ENCODE measurements around the gene GCFC2. TPM values are rescaled to one million over a fixed set of nuclear protein-coding genes. Genes with fewer than 3 reads are reported as not detected.

Gene GCFC2
- 13.8 and 19.0 TPM in 2 replicates for total RNA-seq

GRCh38 chr2:75710577-75711253, at the start of gene GCFC2:
Gene GCFC2 (minus strand): TSS chr2:75710915. CDS start chr2:75710855, 60 bp downstream.
- peak within 1 kb of the TSS; percentile 75 for H3K4me3 ChIP-seq (ENCODE audit: low read depth, low read length)
- TF ChIP-seq CTCF (IDR thresholded peaks at IDR 0.05; ENCODE audit: insufficient read depth, low read depth, low read length), result peak; percentile 19
- peak; percentile 85 for DNase-seq (ENCODE audit: low read depth)

- TF ChIP-seq CTCF (IDR thresholded peaks at IDR 0.05; ENCODE audit: insufficient read depth, low read depth, low read length), result no peak
- H3K4me3 ChIP-seq (ENCODE audit: low read depth, low read length), result no peak overlapping the region
- DNase-seq (ENCODE audit: low read depth), result no peak
These were observed 42.1 kb upstream of the GCFC2 start for GRCh38 chr2:75752828-75753227.

- H3K4me3 ChIP-seq (ENCODE audit: low read depth, low read length), result no peak overlapping the region
- DNase-seq (ENCODE audit: low read depth), result no peak
- no peak for TF ChIP-seq CTCF (IDR thresholded peaks at IDR 0.05; ENCODE audit: insufficient read depth, low read depth, low read length)
These were observed 41.2 kb upstream of the GCFC2 start for GRCh38 chr2:75751824-75752468.

- DNase-seq (ENCODE audit: low read depth), result no peak
- no peak overlapping the region for H3K4me3 ChIP-seq (ENCODE audit: low read depth, low read length)
- TF ChIP-seq CTCF (IDR thresholded peaks at IDR 0.05; ENCODE audit: insufficient read depth, low read depth, low read length), result no peak
These were observed 40.6 kb upstream of the GCFC2 start for GRCh38 chr2:75751360-75751759.

DNA sequence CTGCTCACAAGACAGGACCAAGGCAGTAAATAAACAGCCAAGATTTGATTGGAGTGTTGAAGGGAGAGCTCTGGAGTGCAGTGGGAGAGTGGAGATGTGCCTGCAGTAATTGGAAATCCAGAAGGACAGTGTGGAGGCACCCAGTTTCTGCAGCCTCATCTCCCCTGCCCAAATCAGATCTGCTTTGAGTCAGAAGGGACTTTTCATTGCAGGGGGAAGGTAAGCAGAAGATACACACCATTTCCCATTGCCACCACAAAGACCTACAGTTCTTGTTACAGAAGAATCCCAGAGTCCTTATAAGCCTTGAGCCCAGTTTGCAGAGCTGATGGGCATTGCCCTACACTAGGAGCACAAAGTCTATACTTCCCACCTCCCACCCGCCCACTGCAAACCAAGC, 27.2 kb upstream of the GCFC2 start:
- no peak for TF ChIP-seq CTCF (IDR thresholded peaks at IDR 0.05; ENCODE audit: insufficient read depth, low read depth, low read length)
- no peak overlapping the region for H3K4me3 ChIP-seq (ENCODE audit: low read depth, low read length)

GRCh38 chr2:75736276-75736675, 25.6 kb upstream of the GCFC2 start:
- DNase-seq (ENCODE audit: low read depth), result no peak
- no peak for TF ChIP-seq CTCF (IDR thresholded peaks at IDR 0.05; ENCODE audit: insufficient read depth, low read depth, low read length)
- no peak overlapping the region for H3K4me3 ChIP-seq (ENCODE audit: low read depth, low read length)

More for the DNA sequence above, 27.2 kb upstream of the GCFC2 start:
- DNase-seq (ENCODE audit: low read depth), result no peak
